Trophoblast cell (in vitro differentiated cells and primary cell): ENCODE results near the gene FBXO10.

Source experiments
- DNase-seq, 2 donors: peaks; one replicate each; pipeline ENCODE4 v3.0.0-alpha.2; 2016
- H2AFZ ChIP-seq: 2 replicates; pipeline ENCODE4 v1.6.1; 2013; ENCODE audit warnings: low read length, moderate library complexity, mild to moderate bottlenecking; ENCODE audit not compliant: insufficient read depth, poor library complexity
- H2AK5ac ChIP-seq: 2 replicates; pipeline ENCODE4 v1.6.1; 2013; ENCODE audit warnings: mild to moderate bottlenecking, low read length
- H2BK120ac ChIP-seq: 2 replicates; pipeline ENCODE4 v1.6.1; 2013; ENCODE audit warnings: low read length, mild to moderate bottlenecking, moderate library complexity; ENCODE audit not compliant: insufficient read depth, poor library complexity
- H2BK12ac ChIP-seq: 2 replicates; pipeline ENCODE4 v1.6.1; 2013; ENCODE audit warnings: mild to moderate bottlenecking, low read length, moderate library complexity
- H2BK5ac ChIP-seq: 2 replicates; pipeline ENCODE4 v1.6.1; 2013; ENCODE audit warnings: low read length, low read depth, moderate library complexity, mild to moderate bottlenecking; ENCODE audit not compliant: poor library complexity
- H3K14ac ChIP-seq: 2 replicates; pipeline ENCODE4 v1.6.1; 2013; ENCODE audit warnings: mild to moderate bottlenecking, low read length
- H3K18ac ChIP-seq: 2 replicates; pipeline ENCODE4 v1.6.1; 2013; ENCODE audit warnings: mild to moderate bottlenecking, low read length
- H3K23ac ChIP-seq: 2 replicates; pipeline ENCODE4 v1.6.1; 2013; ENCODE audit warnings: low read length
- H3K27ac ChIP-seq: 2 replicates; pipeline ENCODE4 v1.5.1; 2013; ENCODE audit warnings: low read depth, mild to moderate bottlenecking, inconsistent platforms, low read length, moderate library complexity
- H3K27me3 ChIP-seq: 2 replicates; pipeline ENCODE4 v1.6.1; 2013; ENCODE audit warnings: inconsistent platforms, mild to moderate bottlenecking, low read length, moderate library complexity; ENCODE audit not compliant: insufficient read depth
- H3K36me3 ChIP-seq, 2 experiments: 1 replicate in 1 of 2; 2 replicates in 1 of 2; pipeline ENCODE4 v1.6.1; 2013; ENCODE audit warnings: low read length in 2 of 2, mild to moderate bottlenecking in 2 of 2, moderate library complexity in 1 of 2; ENCODE audit not compliant: insufficient read depth in 2 of 2, control insufficient read depth in 1 of 2
- H3K4ac ChIP-seq: 2 replicates; pipeline ENCODE4 v1.6.1; 2013; ENCODE audit warnings: low read depth, mild to moderate bottlenecking, low read length, moderate library complexity
- H3K4me1 ChIP-seq, 2 experiments: 1 replicate in 1 of 2; 2 replicates in 1 of 2; pipeline ENCODE4 v1.6.1; 2013; ENCODE audit warnings: low read length in 2 of 2, mild to moderate bottlenecking in 2 of 2, moderate library complexity in 1 of 2; ENCODE audit not compliant: insufficient read depth in 2 of 2, control insufficient read depth in 1 of 2
- H3K4me2 ChIP-seq: 2 replicates; pipeline ENCODE4 v1.6.1; 2013; ENCODE audit warnings: inconsistent platforms, mild to moderate bottlenecking, low read length, moderate library complexity
- H3K4me3 ChIP-seq: 2 replicates; pipeline ENCODE4 v1.5.1; 2013; ENCODE audit warnings: mild to moderate bottlenecking, low read depth, low read length, inconsistent platforms
- H3K79me1 ChIP-seq: one replicate; pipeline ENCODE4 v1.6.1; 2013; ENCODE audit warnings: low read length
- H3K79me2 ChIP-seq: 2 replicates; pipeline ENCODE4 v1.6.1; 2013; ENCODE audit warnings: low read length, mild to moderate bottlenecking; ENCODE audit not compliant: control insufficient read depth, insufficient read depth, poor library complexity
- H3K9ac ChIP-seq: 2 replicates; pipeline ENCODE4 v1.6.1; 2013; ENCODE audit warnings: mild to moderate bottlenecking, low read length
- H3K9me3 ChIP-seq: 2 replicates; pipeline ENCODE4 v1.6.1; 2013; ENCODE audit warnings: low read depth, mild to moderate bottlenecking, control low read depth, inconsistent platforms, low read length; ENCODE audit not compliant: insufficient read depth
- H4K12ac ChIP-seq: 2 replicates; pipeline ENCODE4 v1.6.1; 2013; ENCODE audit warnings: low read depth, mild to moderate bottlenecking, low read length, moderate library complexity
- H4K8ac ChIP-seq: 2 replicates; pipeline ENCODE4 v1.6.1; 2013; ENCODE audit warnings: low read depth, mild to moderate bottlenecking, low read length, moderate library complexity
- H4K91ac ChIP-seq: one replicate; pipeline ENCODE4 v1.6.1; 2013; ENCODE audit warnings: low read depth, mild to moderate bottlenecking, low read length, moderate library complexity
- WGBS: extraction: QIAGEN DNeasy Blood & Tissue Kit; methylation state at CpG from one replicate; pipeline ENCODE4 v1.1.7; 2013; ENCODE audit warnings: missing lambda C conversion rate; ENCODE audit not compliant: insufficient read length, insufficient coverage; ENCODE audit errors: extremely low coverage; 5-methylcytosine and 5-hydroxymethylcytosine counted together

FBXO10 gene

GRCh38 chr9:37540634-37541033, 35.5 kb downstream of the FBXO10 start:
- no peaks in the 10 kb centered on the region for H3K79me2 ChIP-seq
- no peak overlapping the region for H2AFZ ChIP-seq
- H4K12ac ChIP-seq: no peak overlapping the region
- H2BK12ac ChIP-seq: no peak overlapping the region
- peaks cover 4% of the 10 kb centered on the region for H3K9me3 ChIP-seq
- no peak overlapping the region for H3K9ac ChIP-seq
- no peak overlapping the region for H3K23ac ChIP-seq
- no peaks in the 10 kb centered on the region for H3K4me1 ChIP-seq
- WGBS: no CpG with 5 or more reads among the region's 3 CpGs
- H2AK5ac ChIP-seq: no peak overlapping the region
- no peak overlapping the region for H3K4me3 ChIP-seq
- H3K36me3 ChIP-seq: peaks cover 14 to 28% of the 10 kb centered on the region in 2 experiments
- DNase-seq: no peak
- H2BK5ac ChIP-seq: no peak overlapping the region
- H3K27me3 ChIP-seq: no peaks in the 10 kb centered on the region
- H4K8ac ChIP-seq: no peak overlapping the region
- no peak overlapping the region for H3K4me2 ChIP-seq
- no peak overlapping the region for H3K14ac ChIP-seq
- H3K79me1 ChIP-seq: no peaks in the 10 kb centered on the region
- no peak overlapping the region for H3K27ac ChIP-seq
- H2BK120ac ChIP-seq: no peak overlapping the region
- no peak overlapping the region for H3K18ac ChIP-seq
- H3K4ac ChIP-seq: no peak overlapping the region
- H4K91ac ChIP-seq: no peak overlapping the region

GRCh38 chr9:37539634-37540033, 36.5 kb downstream of the FBXO10 start:
- no peak overlapping the region for H4K8ac ChIP-seq
- H2BK5ac ChIP-seq: no peak overlapping the region
- peaks cover 4% of the 10 kb centered on the region for H3K9me3 ChIP-seq
- H3K79me1 ChIP-seq: no peaks in the 10 kb centered on the region
- peaks cover 14 to 30% of the 10 kb centered on the region in 2 experiments for H3K36me3 ChIP-seq
- no peaks in the 10 kb centered on the region for H3K79me2 ChIP-seq
- no peak overlapping the region for H3K4ac ChIP-seq
- no peak overlapping the region for H3K4me2 ChIP-seq
- no peak overlapping the region for H3K27ac ChIP-seq
- no peak for DNase-seq
- no peak overlapping the region for H2AFZ ChIP-seq
- no peak overlapping the region for H3K4me3 ChIP-seq
- H3K23ac ChIP-seq: no peak overlapping the region
- no peak overlapping the region for H2AK5ac ChIP-seq
- no peak overlapping the region for H2BK12ac ChIP-seq
- H2BK120ac ChIP-seq: no peak overlapping the region
- no peaks in the 10 kb centered on the region for H3K4me1 ChIP-seq
- H3K9ac ChIP-seq: no peak overlapping the region
- no peak overlapping the region for H3K14ac ChIP-seq
- H3K27me3 ChIP-seq: no peaks in the 10 kb centered on the region
- H3K18ac ChIP-seq: no peak overlapping the region
- no peak overlapping the region for H4K91ac ChIP-seq
- no peak overlapping the region for H4K12ac ChIP-seq

DNA sequence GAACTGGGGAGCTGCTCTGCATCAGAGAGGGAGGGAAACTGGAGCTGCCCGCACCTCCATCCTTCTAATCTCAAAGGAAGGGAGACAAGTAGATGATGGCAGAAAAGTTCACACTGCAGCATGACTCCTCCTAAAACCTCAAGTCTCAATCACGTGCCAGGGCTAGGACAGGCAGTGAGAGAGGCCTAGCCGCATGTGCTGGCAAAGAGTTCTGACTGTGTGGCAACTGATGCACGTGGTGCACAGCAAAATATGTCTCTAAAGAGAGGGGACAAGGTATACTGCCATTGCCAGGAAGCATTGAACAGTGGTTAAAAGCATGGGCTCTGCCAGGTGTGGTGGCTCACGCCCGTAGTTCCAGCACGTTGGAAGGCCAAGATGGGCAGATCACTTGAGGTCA, 38.1 kb downstream of the FBXO10 start:
- no CpG with 5 or more reads among the region's 7 CpGs for WGBS
- no peak overlapping the region for H3K9ac ChIP-seq

GRCh38 chr9:37534901-37535300, 41.3 kb downstream of the FBXO10 start:
- WGBS: no CpG with 5 or more reads among the region's 10 CpGs
- Histone ChIP-seq H3K36me3 (peaks cover 12 to 36% of the 10 kb centered on the region in 2 experiments), H3K9ac (no peak overlapping the region), H2BK120ac (no peak overlapping the region), H3K18ac (no peak overlapping the region), H3K4me2 (no peak overlapping the region), H3K14ac (no peak overlapping the region), H4K91ac (no peak overlapping the region), H3K4ac (no peak overlapping the region), H3K4me3 (no peak overlapping the region), H4K8ac (no peak overlapping the region), H2BK5ac (no peak overlapping the region), H3K4me1 (no peaks in the 10 kb centered on the region), H3K27me3 (no peaks in the 10 kb centered on the region), H3K27ac (no peak overlapping the region), H4K12ac (no peak overlapping the region), H2BK12ac (no peak overlapping the region), H3K79me2 (no peaks in the 10 kb centered on the region), H2AK5ac (no peak overlapping the region), H3K9me3 (peaks cover 4% of the 10 kb centered on the region), H3K23ac (no peak overlapping the region), H3K79me1 (no peaks in the 10 kb centered on the region), H2AFZ (no peak overlapping the region)
- no peak for DNase-seq

More for the DNA sequence above, 38.1 kb downstream of the FBXO10 start:
- H2BK12ac ChIP-seq: no peak overlapping the region
- H3K79me2 ChIP-seq: no peaks in the 10 kb centered on the region
- no peaks in the 10 kb centered on the region for H3K79me1 ChIP-seq
- H3K4me1 ChIP-seq: no peaks in the 10 kb centered on the region
- H3K23ac ChIP-seq: no peak overlapping the region
- H4K12ac ChIP-seq: no peak overlapping the region
- H2AFZ ChIP-seq: no peak overlapping the region
- no peak overlapping the region for H2AK5ac ChIP-seq
- H3K14ac ChIP-seq: no peak overlapping the region
- no peak overlapping the region for H3K4ac ChIP-seq
- no peak overlapping the region for H2BK120ac ChIP-seq
- no peak for DNase-seq
- H3K27me3 ChIP-seq: no peaks in the 10 kb centered on the region
- H3K27ac ChIP-seq: no peak overlapping the region
- no peak overlapping the region for H3K4me3 ChIP-seq
- no peak overlapping the region for H2BK5ac ChIP-seq
- H4K91ac ChIP-seq: no peak overlapping the region
- H3K9me3 ChIP-seq: peaks cover 4% of the 10 kb centered on the region
- H3K36me3 ChIP-seq: peaks cover 14 to 30% of the 10 kb centered on the region in 2 experiments
- H4K8ac ChIP-seq: no peak overlapping the region
- no peak overlapping the region for H3K18ac ChIP-seq
- no peak overlapping the region for H3K4me2 ChIP-seq
